ENCODE measurements around the gene HSD11B1.

DNA sequence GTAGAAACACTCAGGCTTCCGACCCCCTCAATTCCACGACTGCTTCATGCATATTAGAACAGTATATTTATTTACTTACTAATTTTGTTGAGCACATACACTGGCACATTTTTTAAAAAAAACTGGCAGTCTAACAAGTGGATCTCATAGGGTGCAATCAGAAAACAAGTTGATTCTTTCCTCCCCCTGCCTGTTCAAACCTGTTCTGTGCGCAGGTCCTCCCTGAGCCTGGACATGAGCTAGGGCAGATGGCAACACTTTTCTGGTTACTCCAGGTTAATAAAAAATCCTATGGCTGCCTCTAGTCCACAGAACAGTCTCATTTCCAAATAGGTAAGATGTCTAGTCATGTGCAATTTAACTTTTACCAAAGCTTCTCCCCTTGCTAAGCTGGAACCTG lies 18.6 kb downstream of the HSD11B1 start:
- TF ChIP-seq CTCF (IDR thresholded peaks at IDR 0.05) (no peak), POLR2A (IDR thresholded peaks at IDR 0.05) (no peak)
